BLaER1 treated with 17β-estradiol and CSF1 and Interleukin-3, amounts not matched to agents 10 nM and 100 nM (cell line): ENCODE data around the gene RABL3.

Experiments used
- H3K27ac ChIP-seq, 11 experiments: shearing (Covaris generic); formaldehyde crosslinking; 2 replicates each; pipeline ENCODE4 v1.8.1; 2022
- H3K27me3 ChIP-seq, 11 experiments: shearing (Covaris generic); formaldehyde crosslinking; 2 replicates each; pipeline ENCODE4 v1.8.1; 2022
- H3K36me3 ChIP-seq, 11 experiments: shearing (Covaris generic); formaldehyde crosslinking; 2 replicates each; pipeline ENCODE4 v1.8.1; 2022
- H3K4me1 ChIP-seq, 10 experiments: shearing (Covaris generic); formaldehyde crosslinking; 2 replicates each; pipeline ENCODE4 v1.8.1; 2022
- H3K4me2 ChIP-seq, 11 experiments: shearing (Covaris generic); formaldehyde crosslinking; 2 replicates each; pipeline ENCODE4 v1.8.1; 2022
- H3K4me3 ChIP-seq, 10 experiments: shearing (Covaris generic); formaldehyde crosslinking; 2 replicates each; pipeline ENCODE4 v1.8.1; 2022
- H3K9ac ChIP-seq, 11 experiments: shearing (Covaris generic); formaldehyde crosslinking; 2 replicates each; pipeline ENCODE4 v1.8.1; 2022
- H3K9me3 ChIP-seq, 11 experiments: shearing (Covaris generic); formaldehyde crosslinking; replicated peaks in 1 of 11; 2 replicates each; pipeline ENCODE4 v1.8.1; 2022
- H4K20me1 ChIP-seq, 11 experiments: shearing (Covaris generic); formaldehyde crosslinking; 2 replicates each; pipeline ENCODE4 v1.8.1; 2022
- Cebpa-rat ChIP-seq, 11 experiments: shearing (Covaris generic); IDR thresholded peaks; 2 replicates each; pipeline ENCODE4 v1.8.1; 2022

The RABL3 gene

DNA sequence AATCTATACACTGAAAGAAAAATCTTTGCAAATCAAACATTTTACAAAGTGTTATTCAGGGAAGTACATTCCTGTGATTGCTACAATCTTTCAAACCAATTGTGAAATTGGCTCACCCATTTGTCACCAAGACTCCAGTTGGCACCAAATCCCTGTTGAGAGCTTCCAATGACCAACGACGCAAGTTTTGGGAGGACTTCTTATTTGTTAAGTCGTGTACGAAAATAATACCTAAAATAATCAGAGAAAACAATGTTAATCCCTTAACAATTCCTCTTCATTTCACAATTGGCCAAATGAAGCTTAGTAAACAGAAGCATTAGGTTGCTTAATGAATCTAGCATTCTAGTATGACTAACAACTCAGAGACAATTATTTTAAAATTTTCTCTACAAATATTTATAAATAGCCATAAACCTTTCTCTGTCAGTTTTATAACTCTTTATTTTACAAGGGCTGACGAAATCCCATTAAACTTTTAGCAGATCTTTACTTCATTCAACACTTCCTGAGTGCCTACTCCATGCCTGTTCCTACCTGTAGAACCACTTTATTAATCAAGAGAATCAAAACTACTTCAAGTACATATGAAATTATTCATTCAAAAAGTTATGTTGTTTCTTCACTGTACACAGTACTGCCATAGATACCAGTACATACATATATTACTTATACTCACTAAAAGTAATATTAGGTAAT is 36.3 kb downstream of the RABL3 start:
- no peak overlapping the region for H3K4me2 ChIP-seq
- peaks cover 31 to 83% (median 49%) of the 10 kb centered on the region in 11 experiments for H3K36me3 ChIP-seq
- no peaks in the 10 kb centered on the region for H3K27me3 ChIP-seq
- H3K4me3 ChIP-seq, result no peak overlapping the region
- H3K4me1 ChIP-seq, result no peaks in the 10 kb centered on the region
- H3K9me3 ChIP-seq, result peaks cover 8 to 18% (median 9%) of the 10 kb centered on the region in 11 experiments; a peak in 20 of 22 replicates
- no peak overlapping the region for H3K9ac ChIP-seq
- H4K20me1 ChIP-seq, result no peaks in the 10 kb centered on the region
- no peak overlapping the region for H3K27ac ChIP-seq
- TF ChIP-seq Cebpa-rat (IDR thresholded peaks at IDR 0.05), result no peak

DNA sequence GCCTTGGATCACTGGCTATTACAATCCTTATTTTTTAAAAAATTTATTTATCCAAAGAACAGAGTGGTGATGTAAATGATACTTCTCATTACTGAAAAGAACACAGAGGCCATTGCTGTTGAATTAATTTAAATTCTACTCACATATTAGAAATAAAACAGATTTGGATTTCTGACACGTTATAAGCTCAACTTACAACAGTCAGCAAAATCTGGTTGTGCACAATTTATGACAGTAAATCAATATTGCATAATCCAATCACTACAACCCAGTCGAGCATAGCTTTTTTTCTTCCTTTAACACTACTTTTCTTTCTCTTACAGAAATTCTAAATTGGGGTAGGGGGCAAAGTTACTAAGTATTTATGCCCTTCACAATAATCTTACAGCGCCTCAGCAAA is 43.0 kb downstream of the RABL3 start:
- Histone ChIP-seq H3K27ac (no peak overlapping the region), H3K27me3 (no peaks in the 10 kb centered on the region), H3K4me1 (no peaks in the 10 kb centered on the region), H3K4me3 (no peak overlapping the region), H3K36me3 (peaks cover 29 to 66% (median 45%) of the 10 kb centered on the region in 11 experiments), H3K9ac (no peak overlapping the region), H3K9me3 (peaks cover 8 to 17% (median 9%) of the 10 kb centered on the region in 11 experiments; a peak in 20 of 22 replicates), H4K20me1 (no peaks in the 10 kb centered on the region), H3K4me2 (no peak overlapping the region)
- TF ChIP-seq Cebpa-rat (IDR thresholded peaks at IDR 0.05), result no peak

DNA sequence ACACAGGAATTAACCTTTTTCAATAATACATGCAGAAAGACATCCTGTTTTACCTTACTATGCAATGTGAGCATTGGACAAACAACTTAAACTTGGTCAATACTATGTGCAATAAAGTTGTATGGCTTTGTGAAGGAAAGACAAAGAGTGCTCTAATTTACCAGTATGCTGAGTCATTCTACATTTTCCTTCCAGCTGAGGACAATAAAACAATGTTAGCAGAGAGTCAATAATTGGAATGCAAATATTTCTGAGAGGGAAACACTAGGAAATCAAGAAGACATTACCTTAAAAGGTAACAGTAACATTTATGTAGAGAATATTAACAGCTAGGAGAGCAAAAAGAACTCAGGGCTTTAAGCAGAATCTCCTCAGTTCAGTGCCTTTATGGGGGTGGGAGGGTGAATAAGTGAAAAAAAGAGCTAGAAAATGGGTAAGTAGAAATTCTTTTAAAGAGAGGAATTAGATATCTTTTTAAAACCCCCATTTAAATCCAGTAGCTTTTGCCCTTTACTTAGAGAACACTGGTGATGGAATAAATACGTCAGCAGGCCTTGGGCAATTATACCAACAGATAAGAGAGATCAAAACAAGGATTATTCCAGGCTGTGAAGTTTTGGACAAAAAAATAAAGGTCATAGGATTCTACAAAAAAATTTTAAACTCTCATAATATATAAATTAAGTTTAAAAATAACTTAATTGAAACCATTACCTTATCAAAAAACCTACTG is 48.7 kb downstream of the RABL3 start:
- no peak overlapping the region for H3K9ac ChIP-seq
- no peaks in the 10 kb centered on the region for H3K27me3 ChIP-seq
- no peaks in the 10 kb centered on the region for H4K20me1 ChIP-seq
- H3K27ac ChIP-seq, result peak overlapping the region in 2 of 11 experiments; percentile 14 to 24; a peak in 1 of 22 replicates
- H3K4me2 ChIP-seq, result peak overlapping the region in 1 of 11 experiments; percentile 7; a peak in 1 of 22 replicates
- TF ChIP-seq Cebpa-rat (IDR thresholded peaks at IDR 0.05), result no peak
- H3K4me3 ChIP-seq, result no peak overlapping the region
- no peaks in the 10 kb centered on the region for H3K9me3 ChIP-seq
- peaks cover 0 to 21% (median 0%) of the 10 kb centered on the region in 10 experiments; a peak in 6 of 20 replicates for H3K4me1 ChIP-seq
- H3K36me3 ChIP-seq, result peaks cover 17 to 68% (median 39%) of the 10 kb centered on the region in 11 experiments; a peak in 21 of 22 replicates

DNA sequence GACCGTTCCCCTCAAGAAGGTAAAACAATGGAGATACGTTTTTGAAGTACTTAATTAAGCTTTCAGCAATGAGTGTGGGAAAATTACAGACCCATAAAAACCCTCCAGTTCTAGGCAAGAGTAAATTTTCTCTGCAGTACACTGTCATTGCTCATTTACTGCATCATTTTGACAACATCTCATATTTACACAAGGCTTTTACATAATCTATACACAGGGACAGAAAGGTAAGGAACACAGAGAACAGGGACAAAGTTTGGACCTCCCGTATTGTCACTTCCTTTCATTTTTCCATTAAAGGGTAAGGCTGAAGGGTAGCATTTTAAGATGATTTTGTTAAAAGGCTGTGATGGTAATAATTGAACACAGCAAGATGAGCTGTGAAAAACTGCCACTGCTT is 52.9 kb downstream of the RABL3 start:
- Histone ChIP-seq H3K9ac (no peak overlapping the region), H3K9me3 (no peaks in the 10 kb centered on the region), H4K20me1 (no peaks in the 10 kb centered on the region), H3K36me3 (peaks cover 7 to 67% (median 18%) of the 10 kb centered on the region in 11 experiments; a peak in 17 of 22 replicates), H3K27ac (no peak overlapping the region), H3K27me3 (no peaks in the 10 kb centered on the region), H3K4me2 (peak overlapping the region in 2 of 11 experiments; percentile 55 to 72; a peak in 4 of 22 replicates), H3K4me1 (peaks cover 0 to 36% (median 2%) of the 10 kb centered on the region in 10 experiments; a peak in 7 of 20 replicates), H3K4me3 (no peak overlapping the region)
- no peak for TF ChIP-seq Cebpa-rat (IDR thresholded peaks at IDR 0.05)

DNA sequence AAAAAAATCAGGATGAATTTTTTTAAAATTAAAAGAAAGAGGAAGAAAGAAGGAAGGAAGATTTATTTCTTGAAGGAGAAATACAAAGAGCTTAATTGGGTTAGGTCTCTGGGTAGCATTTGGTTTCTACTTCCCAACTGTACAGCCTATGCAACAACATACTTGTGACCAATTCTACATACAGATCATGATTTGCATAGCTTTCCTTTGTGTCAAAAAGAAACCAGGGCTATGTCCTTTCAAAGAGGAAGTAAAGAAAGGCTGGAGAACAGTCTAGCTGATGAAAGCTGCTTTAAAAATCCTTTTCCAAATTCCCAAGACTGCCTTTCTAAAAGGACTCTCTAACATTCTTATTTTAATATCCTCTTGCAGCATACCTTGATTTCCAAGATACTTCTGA is 54.2 kb downstream of the RABL3 start:
- peak overlapping the region in 2 of 11 experiments; percentile 43 to 44; a peak in 2 of 22 replicates for H3K9ac ChIP-seq
- peaks cover 7 to 54% (median 15%) of the 10 kb centered on the region in 11 experiments; a peak in 16 of 22 replicates for H3K36me3 ChIP-seq
- H3K27ac ChIP-seq, result peak overlapping the region in 4 of 11 experiments; percentile 5 to 65 (median 44); a peak in 6 of 22 replicates
- no peak for TF ChIP-seq Cebpa-rat (IDR thresholded peaks at IDR 0.05)
- peak overlapping the region in 4 of 11 experiments; percentile 9 to 72 (median 50); a peak in 8 of 22 replicates for H3K4me2 ChIP-seq
- H3K9me3 ChIP-seq, result no peaks in the 10 kb centered on the region
- no peak overlapping the region for H3K4me3 ChIP-seq
- no peaks in the 10 kb centered on the region for H4K20me1 ChIP-seq
- no peaks in the 10 kb centered on the region for H3K27me3 ChIP-seq
- peaks cover 0 to 30% (median 2%) of the 10 kb centered on the region in 10 experiments; a peak in 7 of 20 replicates for H3K4me1 ChIP-seq

DNA sequence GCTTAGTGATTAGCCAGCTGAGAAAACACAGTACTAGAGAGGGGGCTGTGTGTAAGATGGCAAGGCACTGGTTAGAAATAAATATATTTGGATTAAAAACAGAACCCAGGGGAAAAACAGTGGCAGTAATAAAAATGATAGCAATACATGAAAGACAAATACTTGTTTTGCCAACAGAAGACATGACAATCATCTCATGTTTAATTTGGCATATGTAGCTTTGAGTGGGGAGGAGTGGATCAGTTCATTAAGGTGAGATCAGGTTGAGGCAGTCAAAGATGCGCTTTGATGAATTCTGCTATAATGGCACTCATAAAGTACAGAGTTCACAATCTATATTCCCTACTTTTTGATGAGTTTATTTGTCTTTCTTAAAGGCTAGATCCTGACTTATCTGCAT is 56.9 kb downstream of the RABL3 start:
- Histone ChIP-seq H3K27me3 (no peaks in the 10 kb centered on the region), H3K9ac (no peak overlapping the region), H3K4me2 (no peak overlapping the region), H3K4me3 (no peak overlapping the region), H3K36me3 (peaks cover 0 to 34% (median 8%) of the 10 kb centered on the region in 11 experiments; a peak in 11 of 22 replicates), H3K9me3 (no peaks in the 10 kb centered on the region), H4K20me1 (no peaks in the 10 kb centered on the region), H3K27ac (no peak overlapping the region), H3K4me1 (peaks cover 0 to 34% (median 2%) of the 10 kb centered on the region in 10 experiments; a peak in 7 of 20 replicates)
- TF ChIP-seq Cebpa-rat (IDR thresholded peaks at IDR 0.05), result no peak

DNA sequence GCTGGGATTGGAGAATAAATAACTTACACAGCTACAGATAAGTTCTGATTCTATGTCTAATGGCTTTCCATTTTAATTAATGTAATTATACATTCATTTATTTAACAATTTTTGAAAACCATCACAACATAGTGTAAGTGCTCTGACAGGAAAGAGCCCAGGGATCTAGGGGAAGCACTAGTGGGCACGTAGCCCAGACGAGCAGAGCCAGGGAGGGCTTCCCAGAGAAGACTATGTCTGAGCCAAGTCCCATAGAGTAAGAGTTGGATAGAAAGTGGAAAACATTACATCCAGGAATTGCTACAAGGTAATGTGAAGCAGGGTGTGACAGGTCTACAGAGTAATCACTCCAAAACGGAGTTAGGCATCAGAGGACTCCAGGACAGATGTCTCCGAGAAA is 57.4 kb downstream of the RABL3 start:
- H3K4me3 ChIP-seq, result no peak overlapping the region
- H3K9ac ChIP-seq, result no peak overlapping the region
- peaks cover 0 to 38% (median 2%) of the 10 kb centered on the region in 10 experiments; a peak in 7 of 20 replicates for H3K4me1 ChIP-seq
- H3K9me3 ChIP-seq, result no peaks in the 10 kb centered on the region
- no peaks in the 10 kb centered on the region for H3K27me3 ChIP-seq
- H3K36me3 ChIP-seq, result peaks cover 0 to 34% (median 8%) of the 10 kb centered on the region in 11 experiments; a peak in 11 of 22 replicates
- TF ChIP-seq Cebpa-rat (IDR thresholded peaks at IDR 0.05), result no peak
- no peak overlapping the region for H3K4me2 ChIP-seq
- H3K27ac ChIP-seq, result no peak overlapping the region
- H4K20me1 ChIP-seq, result no peaks in the 10 kb centered on the region

DNA sequence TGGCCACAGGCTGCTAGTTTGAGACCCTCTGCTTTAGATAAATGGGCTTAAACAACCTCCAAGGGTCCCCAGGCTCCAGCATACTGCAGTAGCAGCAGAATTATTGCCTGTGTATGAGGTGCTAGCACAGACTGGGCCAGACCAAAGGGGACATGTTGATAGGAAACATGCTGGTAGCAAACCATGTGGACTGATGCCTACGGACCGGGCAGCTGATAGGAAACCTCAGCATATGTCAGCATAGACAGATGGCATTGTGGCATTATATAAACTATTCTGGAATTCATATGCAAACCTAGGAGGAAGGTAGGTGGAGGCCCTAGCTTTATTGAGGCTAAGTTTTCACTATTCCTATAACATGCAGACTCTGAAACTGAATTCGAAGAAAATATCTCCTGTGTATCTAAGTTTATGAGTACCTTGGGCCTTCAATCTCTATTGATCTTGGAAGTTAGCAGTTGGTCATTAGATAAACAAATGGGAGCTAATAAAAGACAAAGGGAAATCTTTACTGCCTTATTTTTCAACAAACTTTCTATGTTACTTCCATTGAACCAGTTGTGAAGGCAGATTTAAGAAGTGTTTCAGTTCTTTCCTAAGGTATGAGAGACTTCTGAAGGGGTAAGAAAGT is 58.5 kb downstream of the RABL3 start:
- Histone ChIP-seq H4K20me1 (no peaks in the 10 kb centered on the region), H3K4me2 (no peak overlapping the region), H3K4me1 (peaks cover 0 to 38% (median 12%) of the 10 kb centered on the region in 10 experiments; a peak in 15 of 20 replicates), H3K4me3 (no peak overlapping the region), H3K36me3 (peaks cover 0 to 22% (median 1%) of the 10 kb centered on the region in 11 experiments; a peak in 7 of 22 replicates), H3K27me3 (no peaks in the 10 kb centered on the region), H3K27ac (no peak overlapping the region), H3K9me3 (no peaks in the 10 kb centered on the region), H3K9ac (no peak overlapping the region)
- no peak for TF ChIP-seq Cebpa-rat (IDR thresholded peaks at IDR 0.05)
